KBM-7 (cell line): Measurements from ENCODE around the gene LCE1A.

ENCODE experiments used
- DNase-seq: peaks from one replicate; pipeline ENCODE4 v3.0.0-alpha.2; 2015
- in situ Hi-C: fragments of 300-500 bp; cut with MboI; formaldehyde crosslinking; loops from 2 replicates; pipeline ENCODE4 v1.14.3; 2020; ENCODE audit warnings: low sequenced_read_pairs, low pct_unique_long_range_greater_than_20kb, mixed read lengths

LCE1A gene, protein sequence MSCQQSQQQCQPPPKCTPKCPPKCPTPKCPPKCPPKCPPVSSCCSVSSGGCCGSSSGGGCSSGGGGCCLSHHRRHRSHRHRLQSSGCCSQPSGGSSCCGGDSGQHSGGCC

DNA sequence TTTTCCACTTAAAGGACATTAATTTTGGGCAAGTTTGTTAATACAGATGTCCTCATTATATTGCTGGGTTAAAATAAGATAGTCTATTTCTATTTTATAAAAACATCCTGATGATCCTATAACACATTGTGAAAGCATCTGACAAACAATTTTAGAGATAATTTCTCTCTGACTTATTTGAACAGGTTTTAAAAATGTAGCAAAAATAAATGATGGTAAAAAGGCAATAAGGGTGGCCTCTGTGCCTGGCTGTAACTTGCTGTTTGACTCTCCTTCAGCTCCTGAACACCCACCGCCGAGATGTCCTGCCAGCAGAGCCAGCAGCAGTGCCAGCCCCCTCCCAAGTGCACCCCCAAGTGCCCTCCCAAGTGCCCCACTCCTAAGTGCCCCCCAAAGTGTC, at the start of gene LCE1A:
TSS of gene LCE1A (plus strand) at position 301 of the 400 bp plus-strand sequence. CDS start at position 301, 0 bp downstream.
- in situ Hi-C loops = no loop called here

DNA sequence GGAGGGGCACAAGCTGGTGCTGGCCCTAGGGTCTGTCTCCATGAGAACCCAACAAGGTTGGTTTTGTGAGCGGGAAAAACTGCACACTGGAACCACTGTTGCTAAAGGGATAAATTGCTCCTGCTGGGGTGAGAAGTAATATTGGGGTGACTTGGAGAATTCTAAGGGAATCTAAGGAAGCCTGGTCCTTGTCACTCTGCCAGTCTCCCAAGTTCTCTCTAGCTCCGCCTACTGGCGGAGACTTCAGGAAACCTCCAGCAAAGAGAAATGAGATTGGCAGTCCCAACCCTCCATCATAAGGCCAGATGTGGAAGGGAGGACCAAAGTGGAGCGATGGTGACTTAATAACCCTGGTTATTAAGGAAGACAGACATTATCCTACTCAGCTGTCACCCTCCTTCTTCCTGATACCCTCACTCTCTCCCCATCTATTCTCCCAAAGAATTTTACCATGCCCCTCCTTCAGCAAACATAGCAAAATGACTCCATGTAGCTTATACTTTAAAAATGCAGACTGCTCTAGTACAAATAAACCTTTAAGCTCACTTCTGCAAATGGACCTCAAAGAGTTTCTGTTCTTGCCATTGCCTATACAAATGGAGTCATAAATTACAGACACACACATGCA, 49.6 kb upstream of the LCE1A start:
- in situ Hi-C loops = no loop called here
- peak; percentile 32 for DNase-seq

More for the DNA sequence above, at the start of gene LCE1A:
- DNase-seq = no peak

DNA sequence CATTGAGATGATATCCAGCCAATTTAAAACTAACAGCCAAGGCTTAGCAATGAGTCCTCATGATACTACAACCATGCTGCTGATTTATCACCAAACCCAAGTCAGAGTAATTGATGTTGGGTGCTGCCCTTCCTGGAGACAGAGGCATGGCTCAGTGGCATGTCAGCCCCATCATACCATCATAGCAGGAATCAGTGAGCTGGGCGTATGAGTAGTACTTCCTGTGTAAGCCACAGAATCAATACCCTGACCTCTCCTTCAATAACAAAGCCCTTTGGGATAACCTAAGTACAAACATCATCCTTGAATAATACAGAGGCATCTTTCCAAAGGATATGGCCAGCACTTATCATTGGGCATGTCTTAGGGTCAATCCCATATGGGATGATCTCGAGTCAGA, 44.2 kb upstream of the LCE1A start:
- no peak for DNase-seq
- in situ Hi-C loops = no loop called here

DNA sequence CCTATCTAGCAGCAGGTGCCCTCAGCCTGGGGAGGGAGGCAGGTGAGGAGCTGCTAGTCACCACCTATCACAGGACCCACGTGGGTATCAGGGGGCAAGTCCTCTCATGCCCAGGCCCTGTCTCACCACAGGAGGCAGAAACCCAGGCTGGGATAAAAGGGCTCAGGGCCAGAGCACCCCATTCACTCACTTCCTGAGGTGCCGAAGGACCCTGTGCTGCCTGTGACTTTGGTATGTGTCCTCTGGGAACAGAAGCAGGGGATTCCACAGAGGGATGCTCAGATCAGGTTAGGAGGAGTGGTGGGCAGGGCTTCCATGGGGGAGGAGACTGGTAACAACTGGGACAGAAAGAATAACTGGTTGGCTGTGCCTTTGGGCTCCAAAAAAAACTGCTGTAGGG, 41.2 kb upstream of the LCE1A start, which contains the start of gene LCE1E:
TSS of gene LCE1E (plus strand) at position 181 of the 400 bp plus-strand sequence. CDS start 1,043 bp downstream, outside the sequence.
- DNase-seq = no peak
- in situ Hi-C loops = no loop called here

DNA sequence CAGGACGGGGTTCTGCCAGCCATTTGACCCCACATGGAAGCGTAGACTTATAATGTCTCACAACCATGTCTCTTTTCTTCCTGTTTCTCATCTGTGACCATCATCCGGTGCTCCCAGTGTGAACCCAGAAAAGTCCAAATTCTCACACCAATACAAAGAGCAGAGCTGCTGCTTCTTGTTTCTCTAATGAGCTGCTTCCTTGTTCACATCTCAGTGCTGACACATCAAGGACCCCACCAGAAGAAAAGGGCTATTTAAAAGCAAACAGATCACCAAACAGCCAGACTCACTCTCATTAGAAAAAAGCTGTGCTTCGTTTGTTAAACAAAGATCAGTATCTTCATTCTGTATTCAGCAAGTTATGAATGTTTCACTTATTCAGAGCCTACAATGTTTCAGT, 31.6 kb upstream of the LCE1A start:
- no peak for DNase-seq
- in situ Hi-C loops = no loop called here

DNA sequence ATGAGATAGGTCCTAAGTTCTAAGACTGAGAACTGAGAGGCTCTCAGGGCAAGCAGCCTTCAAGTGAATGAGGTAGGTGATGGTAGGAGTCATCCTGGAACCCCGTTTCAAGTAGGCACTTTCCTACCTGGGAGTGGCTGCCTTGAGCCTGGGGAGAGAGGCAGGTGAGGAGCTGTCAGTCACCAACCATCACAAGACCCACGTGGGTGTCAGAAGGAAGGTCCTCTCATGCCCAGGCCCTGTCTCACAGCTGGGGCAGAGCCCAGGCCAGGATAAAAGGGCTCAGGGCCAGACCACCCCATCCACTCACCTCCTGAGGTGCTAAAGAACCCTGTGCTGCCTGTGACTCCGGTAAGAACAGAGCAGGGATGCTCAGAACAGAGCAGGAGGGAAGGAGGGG, 30.9 kb upstream of the LCE1A start, which contains the start of gene LCE1D:
TSS of gene LCE1D (plus strand) at position 301 of the 400 bp plus-strand sequence. CDS start 1,074 bp downstream, outside the sequence.
- in situ Hi-C loops = no loop called here
- DNase-seq = no peak

DNA sequence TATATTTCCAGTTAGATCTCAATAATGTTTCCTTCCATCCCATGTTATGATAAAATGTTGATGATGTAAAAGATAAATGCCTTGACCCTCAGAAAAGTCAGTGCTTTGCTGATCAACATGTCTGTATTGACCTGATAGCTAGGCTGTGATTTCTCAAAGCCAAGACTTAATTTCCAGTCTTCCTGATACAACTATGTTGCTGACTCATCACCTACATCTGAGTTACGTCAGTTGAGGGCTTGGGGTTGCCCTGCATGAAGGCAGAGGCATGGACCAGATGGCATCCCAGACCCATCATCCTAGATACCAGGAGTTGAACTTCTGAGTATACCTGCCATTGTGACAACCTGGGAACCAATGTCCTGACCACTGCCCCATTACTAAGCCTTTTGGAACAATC, 25.9 kb upstream of the LCE1A start:
- DNase-seq = no peak
- in situ Hi-C loops = no loop called here

DNA sequence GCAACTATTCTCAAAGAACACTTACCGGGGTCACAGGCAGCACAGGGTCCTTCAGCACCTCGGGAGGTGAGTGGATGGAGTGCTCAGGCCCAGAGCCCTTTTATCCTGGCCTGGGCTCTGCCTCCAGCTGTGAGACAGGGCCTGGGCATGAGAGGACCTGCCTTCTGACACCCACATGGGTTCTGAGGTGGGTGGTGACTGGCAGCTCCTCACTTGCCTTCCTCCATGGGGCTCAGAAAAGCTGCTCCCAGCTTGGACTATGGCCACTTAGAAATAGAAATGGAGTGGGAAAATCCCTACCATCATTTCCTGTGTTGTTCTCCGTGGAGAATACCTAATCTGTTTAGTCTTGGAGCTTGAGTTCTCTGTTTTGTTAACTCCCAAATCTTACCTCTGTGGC, 20.7 kb upstream of the LCE1A start, which contains the start of gene LCE1C:
TSS of gene LCE1C (minus strand) at position 76 of the 400 bp plus-strand sequence. CDS start 1,173 bp downstream, outside the sequence.
- no peak for DNase-seq
- in situ Hi-C loops = no loop called here

DNA sequence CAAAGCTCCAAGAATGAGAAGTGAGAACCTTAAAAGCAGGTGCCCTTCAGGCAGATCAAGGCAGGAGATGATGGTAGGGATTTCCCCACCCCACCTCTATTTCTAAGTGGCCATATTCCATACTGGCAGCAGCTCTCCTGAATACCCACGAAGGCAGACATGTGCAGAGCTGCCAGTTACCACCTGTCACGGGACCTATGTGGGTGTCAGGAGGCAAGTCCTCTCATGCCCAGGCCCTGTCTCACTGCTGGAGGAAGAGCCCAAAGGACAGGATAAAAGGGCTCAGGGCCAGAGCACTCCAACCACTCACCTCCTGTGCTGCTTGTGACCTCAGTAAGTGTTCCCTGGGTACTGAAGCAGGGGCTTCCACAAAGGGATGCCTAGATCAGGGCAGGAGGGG, 16.2 kb upstream of the LCE1A start:
- DNase-seq = no peak
- in situ Hi-C loops = no loop called here

DNA sequence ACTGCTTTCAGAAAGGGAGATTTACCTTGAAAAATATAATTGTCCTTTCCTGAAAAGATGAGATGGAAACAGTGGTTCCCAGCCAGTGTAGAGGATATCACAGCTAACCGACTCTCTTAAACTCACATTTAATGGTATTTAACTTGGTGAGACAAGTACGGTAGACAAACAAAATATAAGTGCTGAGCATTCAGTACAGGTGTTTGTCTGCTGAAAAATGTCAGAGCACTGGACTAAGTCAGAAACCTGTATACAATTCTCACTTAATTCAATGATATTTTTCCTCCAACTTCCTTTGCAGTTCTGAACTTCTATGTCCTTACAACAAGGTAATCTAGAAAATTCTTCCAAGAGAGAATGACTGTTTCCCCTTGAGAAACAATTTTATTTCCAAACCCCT, 15.6 kb upstream of the LCE1A start, which contains the start of gene LCE1B:
TSS of gene LCE1B (plus strand) at position 301 of the 400 bp plus-strand sequence. CDS start 476 bp downstream, outside the sequence.
- no peak for DNase-seq
- in situ Hi-C loops = no loop called here

DNA sequence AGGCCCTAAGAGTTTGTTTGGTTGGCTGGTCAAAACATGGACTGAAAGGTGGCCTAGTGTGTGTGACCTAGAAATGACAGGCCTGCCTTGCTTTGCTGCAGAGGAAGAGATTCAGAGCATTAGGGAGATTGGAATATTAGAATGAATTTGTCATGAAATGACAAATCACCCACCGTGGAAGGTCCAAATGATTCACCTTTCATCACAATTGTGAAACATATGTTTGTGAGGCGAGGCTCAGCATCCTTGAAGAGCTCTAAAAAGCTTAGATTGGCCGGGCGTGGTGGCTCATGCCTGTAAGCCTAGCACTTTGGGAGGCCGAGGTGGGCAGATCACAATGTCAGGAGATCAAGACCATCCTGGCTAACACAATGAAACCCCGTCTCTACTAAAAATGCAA, 10.0 kb upstream of the LCE1A start:
- DNase-seq = no peak
- in situ Hi-C loops = no loop called here

DNA sequence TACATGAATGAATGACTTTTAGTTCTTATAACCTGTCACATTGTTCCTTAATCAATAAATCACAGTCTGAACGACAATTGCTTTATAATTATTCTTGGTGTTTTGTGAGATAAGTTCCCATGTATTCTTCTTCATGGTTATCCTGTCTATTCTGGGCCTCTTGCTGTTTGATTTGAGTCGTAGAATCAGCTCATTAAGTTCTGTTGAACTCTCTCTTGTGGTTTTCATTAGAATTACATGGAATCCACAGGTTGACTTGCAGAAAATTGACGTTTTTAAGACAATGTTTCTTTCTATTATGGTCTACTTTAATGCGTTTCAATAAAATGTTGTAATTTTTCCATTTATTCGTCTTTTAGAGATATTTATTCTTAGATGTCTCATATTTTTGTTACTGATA, 4.0 kb upstream of the LCE1A start:
- in situ Hi-C loops = no loop called here
- DNase-seq = no peak

DNA sequence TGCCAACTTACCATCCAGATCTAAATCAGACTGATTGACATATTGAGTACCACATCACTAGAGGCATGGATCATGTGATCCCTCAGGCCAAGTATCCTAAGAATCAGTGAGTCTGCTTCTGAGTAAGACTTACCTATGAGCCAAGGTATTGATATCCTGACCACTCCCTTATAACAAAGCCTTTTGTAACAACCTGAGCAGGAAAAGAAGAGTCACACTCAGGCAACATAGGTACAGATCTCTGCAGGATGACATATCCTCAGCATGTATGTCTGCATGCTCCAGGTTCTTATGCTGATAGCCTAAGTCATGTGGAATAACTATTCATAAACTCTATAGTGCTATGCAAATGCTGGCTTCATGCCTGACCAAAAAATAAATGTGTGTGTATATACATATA, 2.3 kb upstream of the LCE1A start:
- in situ Hi-C loops = no loop called here
- no peak for DNase-seq

DNA sequence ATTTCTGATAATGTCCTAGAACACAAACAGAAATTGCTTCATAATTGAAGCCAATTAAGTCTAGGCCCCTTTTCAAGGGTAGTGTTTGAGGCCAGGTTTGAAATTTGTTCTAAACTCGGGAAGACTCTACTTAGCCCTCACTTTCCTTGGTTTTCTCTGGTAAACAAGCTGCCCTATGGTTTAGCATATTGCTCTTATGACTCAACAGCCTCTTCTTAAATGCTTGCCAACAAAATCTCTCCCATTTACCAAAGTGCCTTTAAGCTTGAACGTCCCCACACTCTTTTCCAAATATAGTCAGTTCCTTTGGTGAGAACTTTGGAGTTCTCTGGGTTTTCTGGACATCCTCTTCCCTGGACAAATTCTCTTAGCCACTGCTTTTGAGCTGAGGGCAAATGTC, 9.6 kb downstream of the LCE1A start:
- DNase-seq = no peak
- in situ Hi-C loops = no loop called here

DNA sequence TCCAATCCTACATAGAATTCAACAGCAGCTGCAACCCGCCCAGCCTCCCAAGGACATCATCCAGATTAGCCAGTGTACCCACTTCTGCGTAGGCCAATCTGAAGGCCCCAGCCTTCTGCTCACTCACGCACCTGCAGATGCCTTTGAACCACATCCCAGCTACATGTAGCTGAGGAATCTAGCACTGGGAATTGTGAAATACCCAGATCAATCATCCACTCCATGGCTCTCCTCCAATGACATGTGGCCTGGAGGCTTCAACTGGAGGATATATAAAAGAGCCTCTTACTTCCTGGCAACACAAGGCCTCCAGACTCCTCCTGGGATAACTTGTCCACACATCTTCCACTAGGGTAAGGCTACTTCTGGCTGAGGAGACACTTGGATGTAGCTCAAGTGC, 15.3 kb downstream of the LCE1A start, which contains the start of gene LCE6A:
TSS of gene LCE6A (plus strand) at position 301 of the 400 bp plus-strand sequence. CDS start 665 bp downstream, outside the sequence.
- no peak for DNase-seq
- in situ Hi-C loops = no loop called here

DNA sequence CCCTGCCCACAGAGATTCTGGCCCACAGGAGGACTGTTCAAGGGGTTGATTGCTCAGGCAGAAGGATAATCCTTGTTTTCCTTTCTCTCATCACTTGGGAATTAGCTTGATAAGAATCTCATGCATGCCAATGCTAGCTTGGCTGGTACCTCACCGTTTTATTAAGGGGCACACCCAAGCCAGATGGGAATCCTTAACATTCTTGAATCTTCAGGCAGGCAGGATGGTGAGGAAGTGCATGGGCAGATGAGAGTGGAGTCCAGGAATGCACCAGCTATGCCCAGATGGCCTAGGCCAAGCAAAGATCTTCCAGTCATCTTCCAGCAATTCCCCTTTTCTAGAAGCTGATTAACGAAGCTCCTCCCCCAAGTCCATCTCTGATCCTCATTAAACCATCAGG, 28.4 kb downstream of the LCE1A start:
- in situ Hi-C loops = no loop called here
- no peak for DNase-seq

DNA sequence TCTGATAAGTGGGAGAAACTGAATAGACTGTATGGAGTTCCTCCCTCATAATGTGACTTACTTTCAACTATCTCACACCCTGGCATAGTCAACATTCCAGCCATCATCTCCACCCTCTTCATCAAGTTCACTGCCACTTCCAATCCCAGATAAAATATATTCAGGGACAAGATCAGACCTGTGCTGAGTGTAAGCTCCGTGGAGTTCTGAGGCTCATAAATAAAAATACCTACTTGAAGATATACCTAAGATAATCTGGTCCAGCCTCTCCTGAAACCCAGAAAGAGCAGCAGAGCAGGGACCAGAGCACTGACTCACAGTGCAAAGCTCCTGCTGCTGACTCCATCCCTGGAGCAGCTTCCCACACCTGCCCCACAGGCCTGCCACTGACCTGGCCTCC, 30.8 kb downstream of the LCE1A start:
- no peak for DNase-seq
- in situ Hi-C loops = no loop called here

DNA sequence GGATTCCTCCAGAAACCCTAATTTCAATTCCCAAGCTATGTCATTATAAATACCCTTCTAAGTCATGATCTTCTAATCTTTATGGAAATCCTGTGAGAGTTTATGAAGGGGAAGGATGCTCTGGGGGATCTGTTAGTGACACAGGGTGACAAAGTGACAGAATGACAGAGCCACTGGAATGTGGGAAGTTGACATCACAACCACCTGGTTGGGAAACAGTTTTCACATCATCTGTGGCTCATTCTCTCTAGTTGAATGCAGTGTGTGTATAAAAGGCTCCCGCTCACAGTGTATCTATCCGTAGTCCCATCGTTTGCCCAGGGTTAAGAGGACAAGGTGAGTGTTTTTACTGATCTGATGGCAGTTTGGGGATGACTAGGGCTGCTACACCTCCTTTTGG, 32.4 kb downstream of the LCE1A start, which contains the start of gene LCE7A:
TSS of gene LCE7A (plus strand) at position 301 of the 400 bp plus-strand sequence. CDS start 702 bp downstream, outside the sequence.
- DNase-seq = no peak
- in situ Hi-C loops = no loop called here

DNA sequence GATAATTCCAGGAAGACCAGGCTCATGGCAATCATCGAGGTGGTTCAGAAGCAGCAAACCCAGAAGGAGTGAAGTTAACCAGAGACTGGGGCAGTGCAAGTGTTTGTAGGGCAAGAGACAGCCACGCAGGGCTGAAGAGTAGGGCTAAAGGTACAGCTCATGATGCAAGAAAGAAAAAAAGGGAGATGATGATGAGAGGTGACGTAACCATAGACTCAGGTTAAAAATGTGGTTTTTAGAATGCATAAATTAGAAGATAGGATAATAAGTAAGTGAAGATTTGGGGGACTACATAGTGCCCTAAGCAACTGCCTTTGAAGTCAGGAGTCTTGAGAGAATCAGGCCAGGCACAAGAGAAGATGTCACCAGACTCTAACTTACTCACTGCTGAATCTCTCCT, 32.9 kb downstream of the LCE1A start:
- in situ Hi-C loops = no loop called here
- DNase-seq = no peak

DNA sequence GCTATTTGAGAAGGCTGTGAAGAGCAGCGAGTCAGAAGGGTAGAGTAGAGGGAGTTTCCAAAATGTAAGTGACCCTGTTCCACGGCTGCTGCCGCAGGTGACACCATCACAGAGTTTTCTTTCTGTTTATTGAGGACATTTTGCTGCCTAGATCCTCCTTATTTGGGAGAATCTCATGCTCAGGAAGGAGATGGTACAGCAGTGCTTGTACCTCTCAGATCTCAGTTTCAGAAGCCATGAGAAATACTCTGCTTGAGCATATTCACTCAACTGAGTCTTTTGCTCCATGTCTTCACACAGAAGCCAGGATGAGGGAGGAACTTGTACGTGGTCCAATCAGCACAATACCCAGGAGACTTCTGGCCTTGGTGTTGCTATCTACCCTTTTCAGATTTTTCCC, 34.1 kb downstream of the LCE1A start:
- no peak for DNase-seq
- in situ Hi-C loops = no loop called here

DNA sequence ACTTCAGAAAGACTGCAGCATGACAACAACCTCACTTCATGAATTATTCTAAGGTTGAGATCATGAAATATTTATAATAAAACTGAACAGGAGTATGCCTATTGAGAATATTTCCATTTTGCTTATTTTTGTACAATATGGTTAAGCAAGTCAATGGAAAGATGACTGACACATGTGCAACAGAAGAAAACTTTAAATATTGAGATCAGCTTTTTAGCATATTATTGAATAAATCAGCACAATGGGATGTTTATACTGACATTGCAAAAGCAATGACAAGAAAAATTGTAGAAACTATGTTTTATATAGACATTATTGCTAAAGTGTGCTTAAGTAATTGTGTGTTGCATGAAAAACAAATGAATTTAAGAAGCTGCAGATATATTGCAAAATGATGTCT, 37.2 kb downstream of the LCE1A start:
- DNase-seq = no peak
- in situ Hi-C loops = no loop called here
